ENCODE measurements around the gene SNCAIP.

SNCAIP gene

DNA sequence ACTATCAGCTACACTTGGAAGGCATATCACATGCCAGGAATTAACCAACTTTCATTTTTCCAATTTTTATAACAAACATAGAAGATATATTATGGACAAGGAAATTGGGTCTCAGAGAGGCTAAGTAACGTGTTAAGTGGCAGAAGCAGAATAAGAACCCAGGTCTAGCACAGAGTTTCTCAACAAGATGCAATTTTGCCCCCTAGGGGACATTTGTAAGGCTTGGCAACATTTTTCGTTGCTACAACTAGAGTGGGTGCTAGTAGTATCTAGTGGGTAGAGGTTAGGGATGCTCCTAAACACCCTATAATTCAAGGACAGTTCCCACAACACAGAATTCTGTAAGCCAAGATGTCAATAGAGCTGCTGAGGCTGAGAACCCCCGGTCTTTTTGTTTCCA is 180.6 kb downstream of the SNCAIP start:
- no peak for FAIRE-seq
- TF ChIP-seq TAF1 (IDR thresholded peaks at IDR 0.05; ENCODE audit: low read depth, low read length) = no peak
- TF ChIP-seq POLR2AphosphoS5 (IDR thresholded peaks at IDR 0.05; ENCODE audit: low read depth, low read length) = no peak
- TF ChIP-seq POU2F2 (IDR thresholded peaks at IDR 0.05; ENCODE audit: low read depth, low read length) = no peak
- TF ChIP-seq SPI1 (IDR thresholded peaks at IDR 0.05; ENCODE audit: low read depth, low read length) = no peak
- TF ChIP-seq POLR2A (IDR thresholded peaks at IDR 0.05; ENCODE audit: low read depth, low read length) = no peak
- TF ChIP-seq PAX5 (IDR thresholded peaks at IDR 0.05; ENCODE audit: insufficient read depth, low read length, severe bottlenecking) = no peak
- DNase-seq (ENCODE audit: insufficient read length, low spot score) = no peak

GRCh38 chr5:122493091-122494021 is 181.3 kb downstream of the SNCAIP start:
- no peak for FAIRE-seq
- DNase-seq (ENCODE audit: insufficient read length, low spot score) = no peak
- TF ChIP-seq POU2F2 (IDR thresholded peaks at IDR 0.05; ENCODE audit: low read depth, low read length) (no peak), PAX5 (IDR thresholded peaks at IDR 0.05; ENCODE audit: insufficient read depth, low read length, severe bottlenecking) (no peak)

- no peak for FAIRE-seq
- DNase-seq (ENCODE audit: insufficient read length, low spot score) = no peak
- TF ChIP-seq SPI1 (IDR thresholded peaks at IDR 0.05; ENCODE audit: low read depth, low read length) = no peak
- TF ChIP-seq TAF1 (IDR thresholded peaks at IDR 0.05; ENCODE audit: low read depth, low read length) = no peak
- no peak for TF ChIP-seq POLR2A (IDR thresholded peaks at IDR 0.05; ENCODE audit: low read depth, low read length)
- no peak for TF ChIP-seq POLR2AphosphoS5 (IDR thresholded peaks at IDR 0.05; ENCODE audit: low read depth, low read length)
- no peak for TF ChIP-seq PAX5 (IDR thresholded peaks at IDR 0.05; ENCODE audit: insufficient read depth, low read length, severe bottlenecking)
- no peak for TF ChIP-seq POU2F2 (IDR thresholded peaks at IDR 0.05; ENCODE audit: low read depth, low read length)
These were observed 182.1 kb downstream of the SNCAIP start for GRCh38 chr5:122494109-122494508.

DNA sequence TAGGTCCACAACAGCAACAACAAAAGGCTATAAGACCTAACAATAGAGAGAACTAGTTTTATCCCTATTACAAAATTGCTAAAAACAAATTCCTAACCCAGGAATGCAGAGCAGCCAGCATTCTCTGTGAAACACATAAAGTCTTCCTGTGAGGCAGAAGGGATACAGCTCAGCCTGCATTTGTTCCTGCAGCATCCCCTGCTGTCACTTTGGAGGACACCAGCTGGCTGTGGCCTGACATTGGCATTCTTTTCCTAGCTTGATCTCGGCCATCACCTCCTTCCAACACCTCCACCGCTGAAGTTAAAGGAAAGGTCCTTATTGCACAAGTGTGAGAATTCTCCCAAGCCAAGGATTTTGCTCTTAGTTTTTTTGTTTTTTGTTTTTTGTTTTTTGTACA is 186.1 kb downstream of the SNCAIP start:
- DNase-seq (ENCODE audit: insufficient read length, low spot score) = no peak
- TF ChIP-seq TAF1 (IDR thresholded peaks at IDR 0.05; ENCODE audit: low read depth, low read length) = no peak
- TF ChIP-seq SPI1 (IDR thresholded peaks at IDR 0.05; ENCODE audit: low read depth, low read length) = no peak
- TF ChIP-seq POU2F2 (IDR thresholded peaks at IDR 0.05; ENCODE audit: low read depth, low read length) = no peak
- no peak for TF ChIP-seq POLR2AphosphoS5 (IDR thresholded peaks at IDR 0.05; ENCODE audit: low read depth, low read length)
- no peak for TF ChIP-seq PAX5 (IDR thresholded peaks at IDR 0.05; ENCODE audit: insufficient read depth, low read length, severe bottlenecking)
- TF ChIP-seq POLR2A (IDR thresholded peaks at IDR 0.05; ENCODE audit: low read depth, low read length) = no peak
- no peak for FAIRE-seq

- TF ChIP-seq TAF1 (IDR thresholded peaks at IDR 0.05; ENCODE audit: low read depth, low read length) (no peak), POLR2AphosphoS5 (IDR thresholded peaks at IDR 0.05; ENCODE audit: low read depth, low read length) (no peak), PAX5 (IDR thresholded peaks at IDR 0.05; ENCODE audit: insufficient read depth, low read length, severe bottlenecking) (no peak), POU2F2 (IDR thresholded peaks at IDR 0.05; ENCODE audit: low read depth, low read length) (no peak), POLR2A (IDR thresholded peaks at IDR 0.05; ENCODE audit: low read depth, low read length) (no peak), SPI1 (IDR thresholded peaks at IDR 0.05; ENCODE audit: low read depth, low read length) (no peak)
- no peak for FAIRE-seq
- DNase-seq (ENCODE audit: insufficient read length, low spot score) = no peak
These were observed 187.5 kb downstream of the SNCAIP start for GRCh38 chr5:122499585-122499984.

DNA sequence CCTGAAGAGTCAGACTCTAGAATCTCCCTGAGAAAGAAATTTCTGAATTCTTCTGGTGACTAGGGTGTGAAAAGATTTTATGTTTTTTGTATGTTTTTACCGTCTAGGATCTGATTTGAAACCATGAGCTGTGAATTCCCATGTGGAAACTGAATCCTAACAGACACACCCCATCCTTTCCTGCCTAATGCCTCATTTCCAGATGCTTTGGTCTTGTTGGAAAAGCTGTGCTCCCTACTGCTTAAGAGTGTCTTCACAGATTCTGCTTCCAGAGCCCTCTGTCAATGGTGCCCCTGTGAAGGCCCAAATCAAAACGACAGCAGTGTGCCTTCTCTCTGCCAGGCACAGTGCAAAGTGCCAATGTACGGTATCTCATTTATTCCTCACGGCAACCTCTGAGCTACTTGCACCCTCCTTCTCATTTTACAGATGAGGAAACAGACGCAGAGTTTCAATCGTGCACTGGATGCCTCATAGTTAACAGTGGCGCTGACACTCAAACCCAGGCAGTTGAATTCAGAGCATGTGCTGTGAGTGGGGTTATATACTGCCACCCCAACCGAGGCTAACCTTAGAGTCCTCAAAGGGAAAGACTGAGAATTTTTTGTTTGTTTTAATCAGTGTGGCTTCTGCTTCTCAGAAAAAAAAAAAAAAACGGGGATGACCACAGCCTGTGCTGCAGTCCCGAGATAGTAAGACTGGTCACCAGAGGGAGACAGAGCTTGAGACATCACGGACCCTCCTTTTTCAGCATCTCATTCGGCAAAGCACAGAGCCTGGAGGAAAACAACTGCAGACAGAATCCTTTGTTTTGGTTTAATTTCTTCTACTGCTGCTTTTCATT is 188.4 kb downstream of the SNCAIP start:
- FAIRE-seq (no peak), DNase-seq (ENCODE audit: insufficient read length, low spot score) (no peak)
- TF ChIP-seq PAX5 (IDR thresholded peaks at IDR 0.05; ENCODE audit: insufficient read depth, low read length, severe bottlenecking) (no peak), SPI1 (IDR thresholded peaks at IDR 0.05; ENCODE audit: low read depth, low read length) (no peak), TAF1 (IDR thresholded peaks at IDR 0.05; ENCODE audit: low read depth, low read length) (no peak), POLR2AphosphoS5 (IDR thresholded peaks at IDR 0.05; ENCODE audit: low read depth, low read length) (no peak), POLR2A (IDR thresholded peaks at IDR 0.05; ENCODE audit: low read depth, low read length) (no peak), POU2F2 (IDR thresholded peaks at IDR 0.05; ENCODE audit: low read depth, low read length) (no peak)

DNA sequence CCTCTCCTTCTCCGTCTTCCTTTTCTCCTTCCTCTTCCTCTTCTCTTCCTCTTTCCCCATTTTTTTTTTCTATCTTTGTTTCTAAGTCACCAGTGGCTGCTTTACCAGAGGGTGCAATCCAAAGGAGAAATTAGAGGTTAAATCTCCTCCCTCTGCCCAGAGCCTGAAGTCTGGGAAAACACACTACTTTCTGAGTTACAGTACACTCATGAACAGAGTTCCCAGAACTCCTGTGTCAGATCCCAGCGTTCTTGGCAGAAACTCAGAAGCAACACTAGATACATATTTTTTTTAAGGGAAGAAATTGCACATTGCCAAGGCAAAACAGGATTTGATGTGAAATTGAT is 189.0 kb downstream of the SNCAIP start:
- DNase-seq (ENCODE audit: insufficient read length, low spot score) = no peak
- no peak for FAIRE-seq
- no peak for TF ChIP-seq POLR2A (IDR thresholded peaks at IDR 0.05; ENCODE audit: low read depth, low read length)
- no peak for TF ChIP-seq POLR2AphosphoS5 (IDR thresholded peaks at IDR 0.05; ENCODE audit: low read depth, low read length)
- no peak for TF ChIP-seq TAF1 (IDR thresholded peaks at IDR 0.05; ENCODE audit: low read depth, low read length)
- no peak for TF ChIP-seq SPI1 (IDR thresholded peaks at IDR 0.05; ENCODE audit: low read depth, low read length)
- TF ChIP-seq POU2F2 (IDR thresholded peaks at IDR 0.05; ENCODE audit: low read depth, low read length) = no peak
- no peak for TF ChIP-seq PAX5 (IDR thresholded peaks at IDR 0.05; ENCODE audit: insufficient read depth, low read length, severe bottlenecking)

- no peak for DNase-seq (ENCODE audit: insufficient read length, low spot score)
- FAIRE-seq = no peak
- no peak for TF ChIP-seq PAX5 (IDR thresholded peaks at IDR 0.05; ENCODE audit: insufficient read depth, low read length, severe bottlenecking)
- TF ChIP-seq TAF1 (IDR thresholded peaks at IDR 0.05; ENCODE audit: low read depth, low read length) = no peak
- no peak for TF ChIP-seq POU2F2 (IDR thresholded peaks at IDR 0.05; ENCODE audit: low read depth, low read length)
- no peak for TF ChIP-seq POLR2AphosphoS5 (IDR thresholded peaks at IDR 0.05; ENCODE audit: low read depth, low read length)
- no peak for TF ChIP-seq POLR2A (IDR thresholded peaks at IDR 0.05; ENCODE audit: low read depth, low read length)
- TF ChIP-seq SPI1 (IDR thresholded peaks at IDR 0.05; ENCODE audit: low read depth, low read length) = no peak
These were observed 195.0 kb downstream of the SNCAIP start for GRCh38 chr5:122507045-122507444.

- FAIRE-seq (no peak), DNase-seq (ENCODE audit: insufficient read length, low spot score) (no peak)
- TF ChIP-seq PAX5 (IDR thresholded peaks at IDR 0.05; ENCODE audit: insufficient read depth, low read length, severe bottlenecking) = no peak
- no peak for TF ChIP-seq TAF1 (IDR thresholded peaks at IDR 0.05; ENCODE audit: low read depth, low read length)
- no peak for TF ChIP-seq POU2F2 (IDR thresholded peaks at IDR 0.05; ENCODE audit: low read depth, low read length)
- TF ChIP-seq SPI1 (IDR thresholded peaks at IDR 0.05; ENCODE audit: low read depth, low read length) = no peak
These were observed 195.5 kb downstream of the SNCAIP start for GRCh38 chr5:122507581-122507980.
